ENCODE data around the gene LUC7L2.
"Not testable (repeated sequence)": the region's sequence is repeated elsewhere in the genome, so short reads cannot be mapped to it uniquely, and the experiment has no call there.

The LUC7L2 gene

GRCh38 chr7:139384611-139385010, 24.9 kb downstream of the LUC7L2 start:
- Histone ChIP-seq H3K4me3 (ENCODE audit: low read length) (no peak overlapping the region), H3K9ac (ENCODE audit: low read length) (no peak overlapping the region), H3K27ac (ENCODE audit: low read depth, low read length) (no peak overlapping the region), H3K27me3 (ENCODE audit: control insufficient read depth, insufficient read depth, low read length) (no peaks in the 10 kb centered on the region), H3K4me1 (ENCODE audit: control insufficient read depth, insufficient read depth, low read length) (no peaks in the 10 kb centered on the region), H3K36me3 (ENCODE audit: control insufficient read depth, insufficient read depth, low read length) (peaks cover 3% of the 10 kb centered on the region)

- H3K9ac ChIP-seq (ENCODE audit: low read length): no peak overlapping the region
- H3K27ac ChIP-seq (ENCODE audit: low read depth, low read length): no peak overlapping the region
- H3K36me3 ChIP-seq (ENCODE audit: control insufficient read depth, insufficient read depth, low read length): peaks cover 3% of the 10 kb centered on the region
- H3K27me3 ChIP-seq (ENCODE audit: control insufficient read depth, insufficient read depth, low read length): no peaks in the 10 kb centered on the region
- no peak overlapping the region for H3K4me3 ChIP-seq (ENCODE audit: low read length)
- H3K4me1 ChIP-seq (ENCODE audit: control insufficient read depth, insufficient read depth, low read length): no peaks in the 10 kb centered on the region
Observed at GRCh38 chr7:139387594-139387993, 27.9 kb downstream of the LUC7L2 start.

- Histone ChIP-seq H3K4me1 (ENCODE audit: control insufficient read depth, insufficient read depth, low read length) (no peaks in the 10 kb centered on the region), H3K9ac (ENCODE audit: low read length) (no peak overlapping the region), H3K27me3 (ENCODE audit: control insufficient read depth, insufficient read depth, low read length) (no peaks in the 10 kb centered on the region), H3K27ac (ENCODE audit: low read depth, low read length) (no peak overlapping the region), H3K36me3 (ENCODE audit: control insufficient read depth, insufficient read depth, low read length) (peaks cover 9% of the 10 kb centered on the region), H3K4me3 (ENCODE audit: low read length) (no peak overlapping the region)
Observed at GRCh38 chr7:139389091-139389490, 29.4 kb downstream of the LUC7L2 start.

- Histone ChIP-seq H3K4me3 (ENCODE audit: low read length) (no peak overlapping the region), H3K27ac (ENCODE audit: low read depth, low read length) (no peak overlapping the region), H3K36me3 (ENCODE audit: control insufficient read depth, insufficient read depth, low read length) (peaks cover 9% of the 10 kb centered on the region), H3K9ac (ENCODE audit: low read length) (no peak overlapping the region), H3K27me3 (ENCODE audit: control insufficient read depth, insufficient read depth, low read length) (no peaks in the 10 kb centered on the region), H3K4me1 (ENCODE audit: control insufficient read depth, insufficient read depth, low read length) (no peaks in the 10 kb centered on the region)
Observed at GRCh38 chr7:139389774-139390173, 30.1 kb downstream of the LUC7L2 start.

- Histone ChIP-seq H3K4me3 (ENCODE audit: low read length) (no peak overlapping the region), H3K36me3 (ENCODE audit: control insufficient read depth, insufficient read depth, low read length) (peaks cover 6% of the 10 kb centered on the region), H3K27me3 (ENCODE audit: control insufficient read depth, insufficient read depth, low read length) (no peaks in the 10 kb centered on the region), H3K9ac (ENCODE audit: low read length) (no peak overlapping the region), H3K27ac (ENCODE audit: low read depth, low read length) (no peak overlapping the region), H3K4me1 (ENCODE audit: control insufficient read depth, insufficient read depth, low read length) (no peaks in the 10 kb centered on the region)
Observed at GRCh38 chr7:139393621-139394211, 34.0 kb downstream of the LUC7L2 start.

- Histone ChIP-seq H3K36me3 (ENCODE audit: control insufficient read depth, insufficient read depth, low read length) (peaks cover 6% of the 10 kb centered on the region), H3K4me3 (ENCODE audit: low read length) (no peak overlapping the region), H3K4me1 (ENCODE audit: control insufficient read depth, insufficient read depth, low read length) (no peaks in the 10 kb centered on the region), H3K27ac (ENCODE audit: low read depth, low read length) (no peak overlapping the region), H3K9ac (ENCODE audit: low read length) (no peak overlapping the region), H3K27me3 (ENCODE audit: control insufficient read depth, insufficient read depth, low read length) (no peaks in the 10 kb centered on the region)
Observed at GRCh38 chr7:139394540-139394939, 34.8 kb downstream of the LUC7L2 start.

- H3K4me3 ChIP-seq (ENCODE audit: low read length): no peak overlapping the region
- H3K4me1 ChIP-seq (ENCODE audit: control insufficient read depth, insufficient read depth, low read length): no peaks in the 10 kb centered on the region
- peaks cover 6% of the 10 kb centered on the region for H3K36me3 ChIP-seq (ENCODE audit: control insufficient read depth, insufficient read depth, low read length)
- no peaks in the 10 kb centered on the region for H3K27me3 ChIP-seq (ENCODE audit: control insufficient read depth, insufficient read depth, low read length)
- no peak overlapping the region for H3K27ac ChIP-seq (ENCODE audit: low read depth, low read length)
- no peak overlapping the region for H3K9ac ChIP-seq (ENCODE audit: low read length)
Observed at GRCh38 chr7:139396323-139396951, 36.7 kb downstream of the LUC7L2 start.

- H3K9ac ChIP-seq (ENCODE audit: low read length): no peak overlapping the region
- H3K27me3 ChIP-seq (ENCODE audit: control insufficient read depth, insufficient read depth, low read length): no peaks in the 10 kb centered on the region
- no peak overlapping the region for H3K27ac ChIP-seq (ENCODE audit: low read depth, low read length)
- H3K4me3 ChIP-seq (ENCODE audit: low read length): no peak overlapping the region
- peaks cover 6% of the 10 kb centered on the region for H3K36me3 ChIP-seq (ENCODE audit: control insufficient read depth, insufficient read depth, low read length)
- no peaks in the 10 kb centered on the region for H3K4me1 ChIP-seq (ENCODE audit: control insufficient read depth, insufficient read depth, low read length)
Observed at GRCh38 chr7:139397192-139397591, 37.5 kb downstream of the LUC7L2 start.

GRCh38 chr7:139403601-139404000, 43.9 kb downstream of the LUC7L2 start:
- Histone ChIP-seq H3K4me3 (ENCODE audit: low read length) (no peak overlapping the region), H3K27ac (ENCODE audit: low read depth, low read length) (no peak overlapping the region), H3K36me3 (ENCODE audit: control insufficient read depth, insufficient read depth, low read length) (peaks cover 30% of the 10 kb centered on the region)

GRCh38 chr7:139407555-139407954, 47.9 kb downstream of the LUC7L2 start:
- H3K27ac ChIP-seq (ENCODE audit: low read depth, low read length): no peak overlapping the region
- H3K4me3 ChIP-seq (ENCODE audit: low read length): no peak overlapping the region
- H3K4me1 ChIP-seq (ENCODE audit: control insufficient read depth, insufficient read depth, low read length): no peaks in the 10 kb centered on the region
- no peak overlapping the region for H3K9ac ChIP-seq (ENCODE audit: low read length)
- peaks cover 27% of the 10 kb centered on the region for H3K36me3 ChIP-seq (ENCODE audit: control insufficient read depth, insufficient read depth, low read length)
- H3K27me3 ChIP-seq (ENCODE audit: control insufficient read depth, insufficient read depth, low read length): no peaks in the 10 kb centered on the region

More at GRCh38 chr7:139403601-139404000, 43.9 kb downstream of the LUC7L2 start:
- no peak overlapping the region for H3K9ac ChIP-seq (ENCODE audit: low read length)
- H3K27me3 ChIP-seq (ENCODE audit: control insufficient read depth, insufficient read depth, low read length): no peaks in the 10 kb centered on the region
- no peaks in the 10 kb centered on the region for H3K4me1 ChIP-seq (ENCODE audit: control insufficient read depth, insufficient read depth, low read length)

GRCh38 chr7:139414743-139415402, 55.2 kb downstream of the LUC7L2 start:
- not testable (repeated sequence) for H3K27me3 ChIP-seq (ENCODE audit: control insufficient read depth, insufficient read depth, low read length); H3K9ac ChIP-seq (ENCODE audit: low read length); H3K4me1 ChIP-seq (ENCODE audit: control insufficient read depth, insufficient read depth, low read length); H3K4me3 ChIP-seq (ENCODE audit: low read length); H3K27ac ChIP-seq (ENCODE audit: low read depth, low read length)
- H3K36me3 ChIP-seq (ENCODE audit: control insufficient read depth, insufficient read depth, low read length): peaks cover 19% of the 10 kb centered on the region

- no peak overlapping the region for H3K4me3 ChIP-seq (ENCODE audit: low read length)
- no peaks in the 10 kb centered on the region for H3K4me1 ChIP-seq (ENCODE audit: control insufficient read depth, insufficient read depth, low read length)
- no peak overlapping the region for H3K9ac ChIP-seq (ENCODE audit: low read length)
- H3K36me3 ChIP-seq (ENCODE audit: control insufficient read depth, insufficient read depth, low read length): peaks cover 19% of the 10 kb centered on the region
- H3K27me3 ChIP-seq (ENCODE audit: control insufficient read depth, insufficient read depth, low read length): no peaks in the 10 kb centered on the region
- no peak overlapping the region for H3K27ac ChIP-seq (ENCODE audit: low read depth, low read length)
Observed at GRCh38 chr7:139416405-139416804, 56.7 kb downstream of the LUC7L2 start.

- H3K27ac ChIP-seq (ENCODE audit: low read depth, low read length): no peak overlapping the region
- peaks cover 19% of the 10 kb centered on the region for H3K36me3 ChIP-seq (ENCODE audit: control insufficient read depth, insufficient read depth, low read length)
- H3K9ac ChIP-seq (ENCODE audit: low read length): no peak overlapping the region
- no peak overlapping the region for H3K4me3 ChIP-seq (ENCODE audit: low read length)
- H3K27me3 ChIP-seq (ENCODE audit: control insufficient read depth, insufficient read depth, low read length): no peaks in the 10 kb centered on the region
- H3K4me1 ChIP-seq (ENCODE audit: control insufficient read depth, insufficient read depth, low read length): peaks cover 1% of the 10 kb centered on the region
Observed at GRCh38 chr7:139417478-139417877, 57.8 kb downstream of the LUC7L2 start.
